Left ventricle myocardium inferior (tissue), 1 donor: ENCODE results near the gene MRPS34. TPM values are rescaled to one million over a fixed set of nuclear protein-coding genes. Genes with fewer than 3 reads are reported as not detected.

Experiments used
- DNase-seq: peaks from one replicate; pipeline ENCODE4 v3.0.0-alpha.2; 2020
- H3K27ac ChIP-seq: fragments of 200-600 bp; replicated peaks from 2 replicates; pipeline ENCODE4 v1.8.0; 2021
- H3K27me3 ChIP-seq: fragments of 200-600 bp; 2 replicates; pipeline ENCODE4 v1.8.0; 2021; ENCODE audit warnings: low read depth
- H3K36me3 ChIP-seq: fragments of 200-600 bp; 2 replicates; pipeline ENCODE4 v1.8.0; 2021
- H3K4me1 ChIP-seq: fragments of 200-600 bp; 2 replicates; pipeline ENCODE4 v1.8.0; 2021
- H3K4me3 ChIP-seq: fragments of 200-600 bp; 2 replicates; pipeline ENCODE4 v1.8.0; 2021; ENCODE audit warnings: mild to moderate bottlenecking, moderate library complexity
- H3K9me3 ChIP-seq: fragments of 200-600 bp; replicated peaks from 2 replicates; pipeline ENCODE4 v1.8.0; 2021
- CTCF ChIP-seq: fragments of 200-600 bp; IDR thresholded peaks from 2 replicates; pipeline ENCODE4 v1.8.0; 2021; ENCODE audit warnings: antibody characterized with exemption, mild to moderate bottlenecking, borderline replicate concordance
- intact Hi-C: fragments of 100-400 bp; cut with micrococcal nuclease; formaldehyde crosslinking; loops from one replicate; pipeline ENCODE4 v1.11.0; 2022
- total RNA-seq: library from RNA; stranded (reverse); fragmentation: NEBNext Ultra II Directional; extraction: Animal tissue kit (Norgen Biotek cat#: 25700); gene quantifications from one replicate; pipeline ENCODE4 v1.2.1, GENCODE V29; 2021
- donor health status: DM: no; HTN: yes; CAD: no; lungs with severe emphysema.

MRPS34 gene
- total RNA-seq, 1 donor from 2014 or later = 78.0 TPM

GRCh38 chr16:1790611-1791255 lies 17.8 kb upstream of the MRPS34 start:
- no peak for TF ChIP-seq CTCF
- peaks cover 45% of the 10 kb centered on the region for H3K36me3 ChIP-seq

GRCh38 chr16:1790261-1790610 lies 17.3 kb upstream of the MRPS34 start:
- DNase-seq = no peak
- Histone ChIP-seq H3K9me3 (no peaks in the 10 kb centered on the region), H3K4me3 (no peak overlapping the region), H3K27me3 (no peaks in the 10 kb centered on the region), H3K27ac (no peak overlapping the region), H3K4me1 (peaks cover 11% of the 10 kb centered on the region), H3K36me3 (peaks cover 45% of the 10 kb centered on the region)
- no peak for TF ChIP-seq CTCF
- intact Hi-C loops = no loop called here

More at GRCh38 chr16:1790611-1791255, 17.8 kb upstream of the MRPS34 start:
- Histone ChIP-seq H3K4me3 (no peak overlapping the region), H3K4me1 (peaks cover 6% of the 10 kb centered on the region), H3K27me3 (no peaks in the 10 kb centered on the region), H3K9me3 (no peaks in the 10 kb centered on the region), H3K27ac (no peak overlapping the region)
- intact Hi-C loops = no loop called here
- no peak for DNase-seq

- Histone ChIP-seq H3K27me3 (no peaks in the 10 kb centered on the region), H3K4me3 (no peak overlapping the region), H3K9me3 (no peaks in the 10 kb centered on the region), H3K27ac (no peak overlapping the region), H3K36me3 (peaks cover 45% of the 10 kb centered on the region), H3K4me1 (peaks cover 17% of the 10 kb centered on the region)
- intact Hi-C loops = no loop called here
- DNase-seq = no peak
- no peak for TF ChIP-seq CTCF
Observed at GRCh38 chr16:1789643-1790045, 16.7 kb upstream of the MRPS34 start.

- no peak for DNase-seq
- H3K36me3 ChIP-seq = peaks cover 45% of the 10 kb centered on the region
- intact Hi-C loops = no loop called here
Observed at GRCh38 chr16:1788708-1789100, 15.8 kb upstream of the MRPS34 start.

GRCh38 chr16:1788095-1788707 lies 15.3 kb upstream of the MRPS34 start:
- Histone ChIP-seq H3K27me3 (no peaks in the 10 kb centered on the region), H3K9me3 (no peaks in the 10 kb centered on the region), H3K4me1 (peaks cover 32% of the 10 kb centered on the region), H3K4me3 (no peak overlapping the region), H3K27ac (no peak overlapping the region), H3K36me3 (peaks cover 45% of the 10 kb centered on the region)
- DNase-seq = no peak
- TF ChIP-seq CTCF = no peak
- intact Hi-C loops = no loop called here

More at GRCh38 chr16:1788708-1789100, 15.8 kb upstream of the MRPS34 start:
- H3K4me1 ChIP-seq = peaks cover 27% of the 10 kb centered on the region
- H3K27ac ChIP-seq = no peak overlapping the region
- H3K27me3 ChIP-seq = no peaks in the 10 kb centered on the region
- no peak overlapping the region for H3K4me3 ChIP-seq
- H3K9me3 ChIP-seq = no peaks in the 10 kb centered on the region
- no peak for TF ChIP-seq CTCF
